ENCODE data around the gene C1orf159.
A peak's percentile ranks its signal among the peaks of the same experiment; 100 is the strongest.
"Not testable (repeated sequence)": the region's sequence is repeated elsewhere in the genome, so short reads cannot be mapped to it uniquely, and the experiment has no call there.

Gene C1orf159

GRCh38 chr1:1066403-1067283, 49.2 kb downstream of the C1orf159 start:
- no peak for DNase-seq (ENCODE audit: low read depth)

- not testable (repeated sequence) for DNase-seq (ENCODE audit: low read depth)
Measured at GRCh38 chr1:1065940-1066304, 50.0 kb downstream of the C1orf159 start.

- no peak for DNase-seq (ENCODE audit: low read depth)
Measured at GRCh38 chr1:1065265-1065939, 50.5 kb downstream of the C1orf159 start.

GRCh38 chr1:1063945-1064831, 51.7 kb downstream of the C1orf159 start:
- peak; percentile 85 for DNase-seq (ENCODE audit: low read depth)

- DNase-seq (ENCODE audit: low read depth): no peak
Measured at GRCh38 chr1:1063261-1063944, 52.5 kb downstream of the C1orf159 start.

GRCh38 chr1:1062348-1063163, 53.3 kb downstream of the C1orf159 start:
- DNase-seq (ENCODE audit: low read depth): no peak

- DNase-seq (ENCODE audit: low read depth): no peak
Measured at GRCh38 chr1:1061682-1062345, 54.1 kb downstream of the C1orf159 start.

- DNase-seq (ENCODE audit: low read depth): no peak
Measured at GRCh38 chr1:1060281-1061000, 55.4 kb downstream of the C1orf159 start.

- peak; percentile 72 for DNase-seq (ENCODE audit: low read depth)
Measured at GRCh38 chr1:1059494-1060280, 56.2 kb downstream of the C1orf159 start.

- DNase-seq (ENCODE audit: low read depth): peak; percentile 15
Measured at GRCh38 chr1:1058921-1059493, 56.9 kb downstream of the C1orf159 start.

- DNase-seq (ENCODE audit: low read depth): no peak
Measured at GRCh38 chr1:1058088-1058905, 57.6 kb downstream of the C1orf159 start.

GRCh38 chr1:1057769-1058087, 58.2 kb downstream of the C1orf159 start:
- not testable (repeated sequence) for DNase-seq (ENCODE audit: low read depth)

- no peak for DNase-seq (ENCODE audit: low read depth)
Measured at GRCh38 chr1:1055841-1056736, 59.8 kb downstream of the C1orf159 start.

- no peak for DNase-seq (ENCODE audit: low read depth)
Measured at GRCh38 chr1:1054971-1055370, 60.9 kb downstream of the C1orf159 start.

- no peak for DNase-seq (ENCODE audit: low read depth)
Measured at GRCh38 chr1:1054099-1054700, 61.7 kb downstream of the C1orf159 start.

- no peak for DNase-seq (ENCODE audit: low read depth)
Measured at GRCh38 chr1:1053682-1054081, 62.2 kb downstream of the C1orf159 start.
